HG02798 (cell line): ENCODE data around the gene SNRNP27.
A peak's percentile ranks its signal among the peaks of the same experiment; 100 is the strongest.
"Not testable (repeated sequence)": the region's sequence is repeated elsewhere in the genome, so short reads cannot be mapped to it uniquely, and the experiment has no call there.

Experiments used
- ATAC-seq: cut with Tn5 transposase; IDR thresholded peaks from one replicate; pipeline ENCODE4 v1.9.1; 2021; ENCODE audit warnings: mild to moderate bottlenecking; ENCODE audit not compliant: unreplicated experiment, poor library complexity

SNRNP27 gene, protein sequence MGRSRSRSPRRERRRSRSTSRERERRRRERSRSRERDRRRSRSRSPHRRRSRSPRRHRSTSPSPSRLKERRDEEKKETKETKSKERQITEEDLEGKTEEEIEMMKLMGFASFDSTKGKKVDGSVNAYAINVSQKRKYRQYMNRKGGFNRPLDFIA

DNA sequence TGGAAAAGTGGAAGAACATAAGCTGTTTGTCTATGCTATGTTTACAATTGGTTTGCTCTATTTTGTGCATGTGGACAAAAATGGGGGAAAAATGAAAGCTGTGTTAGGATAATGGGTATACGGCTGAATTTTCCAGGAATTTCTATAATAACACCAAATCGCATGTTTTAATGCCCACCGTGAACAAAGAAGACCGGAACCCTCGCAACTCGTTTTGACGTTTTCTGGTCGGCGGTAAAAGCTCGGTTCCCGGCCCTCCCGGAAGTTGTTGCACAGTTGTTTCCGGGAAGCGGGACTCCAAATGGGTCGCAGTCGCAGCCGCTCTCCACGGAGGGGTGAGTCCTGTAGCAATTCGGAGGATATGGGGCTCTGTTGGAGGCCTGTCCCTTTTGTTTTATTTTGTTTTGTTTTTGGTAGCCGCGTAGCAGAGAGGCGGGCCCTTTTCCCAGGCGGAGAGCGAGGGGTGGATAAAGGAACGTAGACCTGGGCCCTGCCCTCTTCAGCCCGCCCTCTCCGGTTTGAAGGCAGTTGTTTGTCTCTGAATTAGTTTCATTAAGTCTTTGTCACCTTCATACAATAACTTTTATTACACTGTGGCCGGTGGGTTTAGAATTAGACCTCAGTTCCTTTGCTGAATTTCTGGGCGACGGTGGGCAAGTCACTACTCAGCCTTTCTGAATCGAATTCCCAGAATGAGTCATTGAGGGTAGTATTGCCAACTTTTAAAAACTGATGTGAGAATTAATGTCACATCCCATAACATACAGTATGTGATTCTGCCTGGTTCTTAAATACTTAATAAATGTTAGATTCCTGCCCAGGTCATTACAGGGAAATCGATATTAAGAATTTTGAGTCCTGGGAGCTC is at the start of gene SNRNP27:
TSS of gene SNRNP27 (plus strand) at position 273 of the 868 bp plus-strand sequence. CDS start at position 302, 29 bp downstream.
- ATAC-seq: peak; percentile 85

DNA sequence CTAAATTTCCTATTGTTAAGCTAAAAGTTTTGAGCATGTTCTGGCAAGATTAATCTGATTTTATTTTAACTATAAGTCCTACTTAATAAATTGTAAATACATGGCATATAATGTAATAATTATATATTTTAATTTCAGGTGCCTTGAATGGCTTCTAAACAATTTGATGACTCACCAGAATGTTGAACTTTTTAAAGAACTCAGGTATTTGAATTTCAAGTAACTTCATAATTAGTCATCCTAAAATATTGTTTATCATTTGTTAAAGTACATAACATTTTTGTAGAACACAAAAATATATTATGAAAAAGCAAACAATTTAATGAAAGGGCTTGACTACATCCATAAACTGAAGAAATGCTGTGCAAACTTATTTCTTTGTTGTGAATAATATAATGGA is 49.8 kb upstream of the SNRNP27 start:
- no peak for ATAC-seq

DNA sequence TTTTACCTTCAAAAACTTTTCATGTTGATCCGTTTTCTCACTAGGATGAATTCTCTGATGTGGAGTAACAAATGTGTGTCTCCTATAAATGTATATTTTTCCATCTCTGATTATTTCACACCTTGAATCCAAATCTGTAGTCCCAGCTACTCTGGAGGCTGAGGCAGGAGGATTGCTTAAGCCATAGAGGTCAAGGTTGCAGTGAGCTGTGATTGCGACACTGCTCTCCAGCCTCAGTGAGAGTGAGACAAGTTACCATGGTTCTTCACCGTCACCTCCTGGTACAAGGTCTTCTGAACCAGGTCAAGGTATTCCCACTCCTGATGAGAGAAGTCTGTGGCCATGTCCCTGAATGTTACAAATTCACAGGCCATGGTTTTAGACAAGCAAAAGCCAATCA is 49.2 kb upstream of the SNRNP27 start:
- no peak for ATAC-seq

DNA sequence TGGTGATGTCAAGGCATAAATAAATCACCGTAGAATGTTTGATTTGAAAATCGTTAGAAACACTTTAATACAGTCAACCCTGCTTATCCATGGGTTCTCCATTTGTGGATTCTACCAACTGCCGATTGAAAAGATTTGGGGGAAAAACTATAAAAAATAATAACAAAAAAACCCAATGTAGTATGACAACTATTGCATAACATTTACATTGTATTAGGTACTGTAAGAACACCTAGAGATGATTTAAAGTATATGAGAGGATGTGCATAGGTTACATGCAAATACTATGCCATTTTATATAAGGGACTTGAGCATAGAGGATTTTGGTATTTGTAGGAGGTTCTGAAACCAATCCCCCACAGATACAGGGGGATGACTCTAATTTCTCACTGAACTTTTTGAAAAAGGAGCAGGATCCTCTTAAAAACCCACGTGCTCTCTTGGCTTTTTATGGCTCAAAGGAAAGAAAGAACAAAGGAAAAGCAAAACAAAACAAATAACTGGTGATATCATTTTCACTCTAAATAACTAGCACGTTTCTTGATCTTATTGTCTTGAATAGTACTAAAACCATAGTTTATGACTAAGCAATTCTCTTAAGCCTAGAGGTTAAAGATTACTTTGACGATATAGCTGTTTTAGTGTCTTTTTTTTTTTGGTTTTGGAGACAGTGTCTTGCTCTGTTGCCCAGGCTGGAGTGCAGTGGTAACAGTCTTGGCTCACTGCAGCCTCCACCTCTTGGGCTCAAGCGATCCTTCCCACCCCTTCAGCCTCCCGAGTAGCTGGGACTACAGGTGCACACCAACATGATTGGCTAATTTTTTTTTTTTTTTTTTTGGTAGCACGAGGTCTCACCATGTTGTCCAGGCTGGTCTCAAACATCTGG is 47.3 kb upstream of the SNRNP27 start:
- no peak for ATAC-seq

DNA sequence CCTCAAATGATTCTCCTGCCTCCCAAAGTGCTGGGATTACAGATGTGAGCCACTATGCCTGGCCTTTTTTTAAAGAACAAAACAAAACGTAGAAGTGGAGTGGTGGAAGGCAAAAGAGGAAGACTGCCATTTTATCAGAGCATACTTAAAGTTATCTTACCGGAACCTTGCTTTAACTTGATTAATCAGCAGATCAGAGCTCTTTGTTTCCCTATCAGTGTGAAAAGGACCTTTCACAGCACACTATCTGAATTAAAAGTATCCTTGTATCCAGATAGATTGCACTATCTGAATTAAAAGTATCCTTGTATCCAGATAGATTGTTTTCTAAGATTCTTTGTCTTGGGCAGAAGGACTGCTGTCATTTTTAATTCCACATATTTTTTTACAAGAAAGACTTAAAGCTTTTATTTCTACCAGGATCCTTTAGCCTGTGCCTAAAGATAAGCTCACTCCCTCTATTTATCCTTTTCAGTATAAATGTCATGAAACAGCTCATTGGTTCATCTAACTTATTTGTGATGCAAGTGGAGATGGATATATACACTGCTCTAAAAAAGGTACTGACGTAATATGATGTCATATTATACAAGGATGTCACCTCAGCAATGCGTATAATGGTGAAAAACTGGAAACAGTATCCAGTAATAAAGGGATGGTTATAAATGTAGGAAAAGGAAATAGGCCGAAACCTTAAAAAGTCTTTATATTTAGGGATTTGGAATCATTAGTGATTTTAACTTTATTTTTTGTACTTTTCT is 46.5 kb upstream of the SNRNP27 start:
- ATAC-seq: no peak

DNA sequence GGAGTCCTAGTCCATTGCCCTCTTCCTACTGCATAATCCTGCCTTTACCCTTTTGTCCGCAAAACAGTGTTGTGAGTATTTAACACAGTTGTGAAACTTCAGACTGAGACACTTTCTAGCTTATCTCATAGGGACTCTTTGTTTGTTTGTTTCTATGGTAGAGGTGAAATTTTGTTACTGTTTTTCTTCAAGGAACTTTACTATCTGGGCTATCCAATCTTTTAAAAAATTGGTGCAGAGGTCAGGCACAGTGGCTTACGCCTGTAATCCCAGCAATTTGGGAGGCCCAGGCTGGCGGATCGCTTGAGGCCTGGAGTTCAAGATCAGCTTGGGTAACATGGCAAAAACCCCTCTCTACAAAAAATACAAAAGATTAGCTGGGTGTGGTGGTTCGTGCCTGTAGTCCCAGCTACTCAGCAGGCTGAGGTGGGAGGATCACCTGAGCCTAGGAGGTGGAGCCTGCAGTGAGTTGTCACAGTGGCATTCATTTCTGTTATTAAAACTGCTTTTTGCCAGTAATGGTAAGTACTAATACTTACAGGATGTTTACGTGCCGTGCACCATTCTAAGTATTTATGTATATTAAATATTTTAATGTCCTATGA is 45.5 kb upstream of the SNRNP27 start:
- ATAC-seq: no peak

DNA sequence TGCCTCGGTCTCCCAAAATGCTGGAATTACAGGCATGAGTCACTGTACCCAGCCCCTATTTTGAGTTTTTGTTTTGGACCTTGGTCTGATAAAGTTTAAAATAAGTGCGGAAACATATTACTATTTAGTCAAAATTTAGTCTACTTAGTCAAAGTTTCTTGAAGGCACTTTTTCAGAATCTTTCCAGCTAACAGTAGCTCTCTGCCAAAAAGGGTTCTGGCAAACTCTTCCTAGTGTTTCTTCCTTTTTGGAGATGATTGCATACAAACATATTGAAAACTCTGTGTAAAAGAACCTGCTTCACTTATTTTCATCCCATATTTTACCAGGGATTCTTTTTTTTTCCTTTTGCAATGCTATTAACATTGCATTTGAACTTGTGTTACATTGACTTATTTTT is 35.5 kb upstream of the SNRNP27 start:
- no peak for ATAC-seq

DNA sequence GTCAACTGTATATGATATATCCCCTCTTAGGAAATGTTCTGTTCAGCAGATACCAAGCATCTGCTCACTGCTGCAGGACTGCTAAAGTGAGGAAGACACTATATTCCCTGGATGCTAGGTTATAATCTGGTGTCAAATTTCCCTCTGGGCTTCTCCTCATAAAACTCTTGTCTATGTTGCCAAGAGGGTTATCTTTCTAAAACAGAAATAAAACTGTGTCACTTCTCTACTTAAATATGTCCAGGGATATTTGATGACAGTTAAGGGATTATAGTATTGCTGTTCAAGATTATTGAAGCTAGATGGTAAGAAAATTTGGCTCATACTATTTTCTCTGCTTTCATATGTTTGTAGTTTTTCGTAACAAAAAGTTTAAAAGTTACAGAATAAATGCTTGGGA is 30.5 kb upstream of the SNRNP27 start:
- ATAC-seq: no peak

DNA sequence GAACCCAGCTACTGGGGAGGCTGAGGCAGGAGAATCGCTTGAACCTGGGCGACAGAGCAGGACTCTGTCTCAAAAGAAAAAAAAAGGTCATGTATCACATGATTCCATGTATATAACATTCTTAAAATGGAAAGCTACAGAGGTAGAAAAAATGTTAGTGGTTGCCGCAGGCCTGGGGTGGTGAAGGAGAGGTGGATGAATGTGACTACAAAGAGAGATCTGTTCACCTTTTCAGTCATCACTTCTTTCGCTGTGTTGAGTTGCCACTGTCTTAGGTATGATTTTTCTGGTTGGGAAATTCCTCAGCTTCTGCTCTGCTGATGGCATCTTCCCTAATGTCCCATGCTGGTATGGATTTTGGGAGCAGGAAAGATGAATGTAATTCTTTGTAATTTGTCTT is 5.3 kb upstream of the SNRNP27 start:
- ATAC-seq: no peak

DNA sequence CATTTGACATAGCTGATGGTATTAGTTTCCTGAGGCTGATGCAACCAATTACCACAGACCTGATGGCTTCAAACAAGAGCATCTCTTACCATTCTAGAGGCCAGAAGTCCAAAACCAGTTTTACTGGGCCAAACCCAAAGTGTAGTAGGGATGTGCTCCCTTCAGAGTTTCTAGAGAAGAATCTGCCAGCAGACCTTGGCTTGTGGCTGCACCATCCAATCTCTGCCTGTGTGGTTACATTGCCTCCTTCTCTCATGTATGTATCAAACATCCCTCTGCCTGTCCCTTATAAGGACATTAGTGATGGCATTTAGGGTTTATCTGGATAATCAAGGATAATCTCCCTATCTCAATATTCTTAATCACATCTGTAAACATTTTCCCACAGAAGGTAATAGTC is 4.5 kb upstream of the SNRNP27 start:
- no peak for ATAC-seq

DNA sequence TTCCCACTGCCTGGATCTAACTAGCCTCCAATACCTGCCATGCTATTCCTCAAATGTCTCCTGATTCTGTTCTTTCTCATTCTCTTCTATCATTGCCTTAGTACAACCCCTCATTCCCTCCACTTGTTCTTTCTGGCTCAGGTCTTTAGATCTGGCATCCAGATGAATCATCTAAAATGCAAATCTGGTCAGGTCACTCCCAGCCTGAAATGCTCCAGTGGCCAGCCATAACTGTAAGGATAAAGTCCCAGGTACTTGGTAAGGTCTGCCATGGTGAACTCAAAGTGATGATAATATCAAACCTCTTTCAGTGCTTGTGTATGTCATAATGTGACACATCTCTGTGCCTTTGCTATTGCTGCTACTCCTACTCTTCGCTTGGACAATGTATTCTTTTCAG is 2.9 kb upstream of the SNRNP27 start:
- ATAC-seq: no peak

DNA sequence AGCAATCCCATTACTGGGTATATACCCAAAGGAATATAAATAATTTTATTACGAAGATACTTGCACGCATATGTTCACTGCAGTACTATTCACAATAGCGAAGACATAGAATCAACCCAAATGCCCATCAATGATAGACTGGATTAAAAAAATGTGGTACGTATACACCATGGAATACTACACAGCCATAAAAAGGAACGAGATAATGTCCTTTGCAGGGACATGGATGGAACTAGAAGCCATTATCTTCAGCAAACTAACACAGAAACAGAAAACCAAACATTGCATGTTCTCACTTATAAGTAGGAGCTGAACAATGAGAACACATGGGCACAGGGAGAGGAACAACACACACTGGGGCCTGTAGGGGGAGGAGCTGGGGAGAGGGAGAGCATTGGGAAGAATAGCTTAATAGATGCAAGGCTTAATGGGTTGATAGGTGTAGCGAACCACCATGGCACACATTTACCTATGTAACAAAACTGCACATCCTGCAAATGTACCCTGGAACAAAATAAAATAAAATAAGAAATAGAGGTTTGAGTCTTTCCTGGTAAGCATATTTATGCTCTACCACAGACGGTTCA is 825 bp upstream of the SNRNP27 start:
- not testable (repeated sequence) for ATAC-seq

DNA sequence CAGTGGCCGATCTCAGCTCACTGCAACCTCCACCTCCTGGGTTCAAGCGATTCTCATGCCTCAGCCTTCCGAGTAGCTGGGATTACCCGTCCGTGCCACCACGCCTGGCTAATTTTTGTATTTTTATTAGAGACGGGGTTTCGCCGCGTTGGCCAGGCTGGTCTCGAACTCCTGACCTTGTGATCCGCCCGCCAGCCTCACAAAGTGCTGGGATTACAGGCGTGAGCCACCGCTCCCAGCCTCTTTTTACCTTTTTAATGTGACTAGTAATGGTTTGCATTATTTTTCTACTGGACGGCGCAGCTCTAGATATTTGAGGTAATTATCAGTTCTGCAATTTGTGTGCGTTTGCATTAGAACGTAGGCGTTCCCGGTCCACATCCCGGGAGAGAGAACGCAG is 981 bp downstream of the SNRNP27 start:
- not testable (repeated sequence) for ATAC-seq

DNA sequence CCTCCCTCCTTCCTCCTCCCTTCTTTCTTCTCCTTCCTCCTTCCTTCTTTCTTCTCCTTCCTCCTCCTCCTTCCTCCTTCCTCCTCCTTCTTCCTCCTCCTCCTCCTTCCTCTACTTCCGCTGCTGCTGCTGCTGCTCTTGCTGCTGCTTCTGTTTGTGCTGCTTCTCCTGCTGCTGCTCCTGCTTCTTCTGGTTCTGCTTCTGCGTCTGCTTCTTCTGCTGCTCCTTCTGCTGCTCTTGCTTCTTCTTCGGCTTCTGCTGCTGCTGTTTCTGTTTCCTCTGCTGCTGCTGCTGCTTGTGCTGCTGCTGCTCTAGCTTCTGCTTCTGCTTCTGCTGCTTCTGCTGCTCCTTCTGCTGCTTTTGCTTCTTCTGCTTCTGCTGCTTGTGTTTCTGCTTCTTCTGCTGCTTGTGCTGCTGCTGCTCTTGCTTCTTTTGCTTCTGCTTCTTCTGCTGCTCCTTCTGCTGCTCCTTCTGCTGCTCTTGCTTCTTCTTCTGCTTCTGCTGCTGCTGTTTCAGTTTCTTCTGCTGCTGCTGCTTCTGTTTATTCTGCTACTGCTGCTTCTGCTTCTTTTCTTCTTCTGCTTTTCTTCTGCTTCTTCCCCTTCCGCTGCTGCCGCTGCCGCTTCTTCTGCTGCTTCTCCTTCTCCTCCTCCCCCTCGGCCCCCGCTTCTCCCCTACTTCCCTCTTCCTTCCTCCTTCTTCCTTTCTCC is 8.6 kb downstream of the SNRNP27 start:
- ATAC-seq: no peak

DNA sequence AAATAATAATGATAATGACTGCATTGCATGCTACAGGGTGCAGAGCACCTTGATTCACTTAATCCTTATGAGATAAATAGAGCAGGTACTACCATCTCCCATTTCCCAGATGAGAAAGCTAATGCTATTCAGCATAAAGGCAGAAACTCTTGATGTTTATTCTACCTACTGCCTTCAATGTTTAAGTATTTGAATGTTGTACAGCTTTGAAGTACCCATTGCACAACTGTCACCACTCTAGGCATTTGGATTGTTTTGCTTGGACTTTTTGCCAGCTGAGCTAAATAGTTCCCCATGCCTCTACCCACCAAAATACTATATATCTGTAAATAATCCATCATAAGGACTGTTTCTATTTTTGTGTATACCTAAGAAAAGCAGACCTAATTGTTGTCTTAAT is 13.5 kb downstream of the SNRNP27 start:
- no peak for ATAC-seq

DNA sequence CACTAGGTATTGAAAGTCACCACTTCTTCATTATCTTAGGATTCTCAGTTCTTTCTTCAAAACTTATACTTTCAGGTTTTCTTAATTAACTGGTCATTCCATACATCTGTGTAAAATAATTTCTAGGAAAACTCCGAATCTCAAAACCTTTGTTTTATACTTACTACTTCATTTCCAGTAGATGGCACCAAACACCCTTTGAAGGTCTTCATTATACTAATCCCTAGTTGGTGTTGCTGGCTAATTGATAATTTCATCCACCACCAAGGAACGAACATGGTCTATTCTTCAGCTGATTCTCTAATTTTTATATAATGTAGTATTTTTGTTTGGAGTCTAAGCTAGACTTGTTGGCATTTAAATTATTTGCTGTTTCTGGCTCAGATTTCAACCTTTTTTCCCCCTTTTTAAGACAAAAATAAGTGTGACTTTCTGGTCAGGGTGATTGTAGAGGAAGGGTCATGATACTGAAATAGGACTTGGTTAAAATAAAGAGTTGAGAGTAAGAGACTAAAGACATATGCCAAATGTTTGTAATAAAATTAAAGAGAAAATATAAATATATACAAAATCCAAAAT is 18.3 kb downstream of the SNRNP27 start:
- ATAC-seq: no peak

DNA sequence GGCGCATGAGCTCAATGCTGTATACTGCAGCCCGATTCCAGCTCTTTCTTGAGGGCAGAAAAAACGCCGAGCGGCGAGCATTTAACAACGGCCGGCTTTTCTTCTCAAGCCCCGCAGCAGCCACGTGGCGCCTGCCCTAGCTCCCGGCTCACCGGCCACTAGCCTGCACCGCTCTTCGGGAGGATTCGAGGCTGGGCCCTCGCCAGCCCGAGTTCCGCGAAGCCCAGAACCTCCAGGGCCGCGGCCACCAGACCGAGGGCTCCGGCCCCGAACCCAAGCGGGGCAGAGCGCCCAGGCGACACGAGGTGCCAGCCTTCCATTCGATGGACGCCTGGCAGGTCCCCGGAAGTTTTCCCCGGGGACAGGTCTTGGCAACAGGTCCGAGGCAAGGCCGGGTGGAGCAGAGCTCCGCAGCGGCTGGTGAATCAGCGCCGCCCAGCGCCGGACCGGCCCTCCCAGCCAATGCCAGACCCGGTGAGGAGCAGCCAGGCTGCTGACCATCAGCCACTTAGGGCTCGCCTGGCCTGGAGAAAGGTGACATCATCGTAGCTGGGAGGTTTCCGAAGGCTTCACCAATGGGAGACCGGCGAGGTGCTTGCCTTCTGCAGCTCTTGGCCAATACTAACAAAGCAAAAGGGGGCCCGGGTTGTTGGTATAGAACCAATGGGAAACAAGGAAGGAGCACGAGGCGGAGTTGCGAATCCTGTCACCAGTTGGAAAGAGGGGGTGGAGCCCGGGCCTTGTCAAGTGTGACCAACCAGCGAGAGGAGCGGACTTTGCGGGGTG is 20.6 kb downstream of the SNRNP27 start:
- ATAC-seq: peak; percentile 91
